ENCODE data around the gene BCAR1.
A peak's percentile ranks its signal among the peaks of the same experiment; 100 is the strongest.
"Not testable (repeated sequence)": the region's sequence is repeated elsewhere in the genome, so short reads cannot be mapped to it uniquely, and the experiment has no call there.

Gene BCAR1

DNA sequence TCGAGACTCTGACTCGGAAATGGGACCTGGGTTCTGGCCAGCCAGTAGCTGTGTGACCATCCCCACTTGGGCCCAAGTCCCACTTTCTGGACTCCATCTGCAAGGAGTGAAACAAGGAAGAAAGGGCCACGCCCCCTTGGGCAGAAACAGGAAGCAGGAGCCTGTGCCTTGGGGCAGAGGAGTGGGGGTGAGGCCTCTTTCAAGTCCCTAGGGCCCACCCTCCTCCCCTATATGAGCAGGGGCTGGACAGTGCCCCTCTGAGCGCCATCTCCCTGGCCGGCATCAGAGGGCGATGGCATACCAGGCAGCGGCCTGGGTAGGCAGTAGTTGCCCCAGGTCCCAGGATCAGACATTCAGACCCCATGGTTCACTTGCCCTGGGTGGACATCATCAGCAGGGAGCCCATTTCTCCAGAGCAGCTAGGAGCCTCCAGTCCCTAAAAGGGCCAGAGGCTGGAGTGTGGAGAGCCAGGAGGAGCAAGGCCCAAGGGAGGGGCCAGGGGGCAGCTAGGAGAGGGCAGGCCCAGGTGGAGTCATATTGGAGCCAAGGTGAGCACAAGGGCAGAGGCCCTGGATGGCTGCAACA, 7.1 kb downstream of the BCAR1 start:
- DNase-seq, result no peak
- Histone ChIP-seq H3K27me3 (no peaks in the 10 kb centered on the region), H3K9me3 (no peaks in the 10 kb centered on the region), H3K4me3 (ENCODE audit: low read depth, low read length) (no peak overlapping the region), H3K36me3 (0 out of 2 replicates have a peak, but pooled peaks cover 3% of the 10 kb centered on the region), H3K4me1 (peaks cover 4% of the 10 kb centered on the region)
- TF ChIP-seq, protein P1, sequence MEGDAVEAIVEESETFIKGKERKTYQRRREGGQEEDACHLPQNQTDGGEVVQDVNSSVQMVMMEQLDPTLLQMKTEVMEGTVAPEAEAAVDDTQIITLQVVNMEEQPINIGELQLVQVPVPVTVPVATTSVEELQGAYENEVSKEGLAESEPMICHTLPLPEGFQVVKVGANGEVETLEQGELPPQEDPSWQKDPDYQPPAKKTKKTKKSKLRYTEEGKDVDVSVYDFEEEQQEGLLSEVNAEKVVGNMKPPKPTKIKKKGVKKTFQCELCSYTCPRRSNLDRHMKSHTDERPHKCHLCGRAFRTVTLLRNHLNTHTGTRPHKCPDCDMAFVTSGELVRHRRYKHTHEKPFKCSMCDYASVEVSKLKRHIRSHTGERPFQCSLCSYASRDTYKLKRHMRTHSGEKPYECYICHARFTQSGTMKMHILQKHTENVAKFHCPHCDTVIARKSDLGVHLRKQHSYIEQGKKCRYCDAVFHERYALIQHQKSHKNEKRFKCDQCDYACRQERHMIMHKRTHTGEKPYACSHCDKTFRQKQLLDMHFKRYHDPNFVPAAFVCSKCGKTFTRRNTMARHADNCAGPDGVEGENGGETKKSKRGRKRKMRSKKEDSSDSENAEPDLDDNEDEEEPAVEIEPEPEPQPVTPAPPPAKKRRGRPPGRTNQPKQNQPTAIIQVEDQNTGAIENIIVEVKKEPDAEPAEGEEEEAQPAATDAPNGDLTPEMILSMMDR (IDR thresholded peaks at IDR 0.05; ENCODE audit: low read depth, low read length), result 0 out of 2 replicates have a peak, but pooled peaks have one; percentile 15

DNA sequence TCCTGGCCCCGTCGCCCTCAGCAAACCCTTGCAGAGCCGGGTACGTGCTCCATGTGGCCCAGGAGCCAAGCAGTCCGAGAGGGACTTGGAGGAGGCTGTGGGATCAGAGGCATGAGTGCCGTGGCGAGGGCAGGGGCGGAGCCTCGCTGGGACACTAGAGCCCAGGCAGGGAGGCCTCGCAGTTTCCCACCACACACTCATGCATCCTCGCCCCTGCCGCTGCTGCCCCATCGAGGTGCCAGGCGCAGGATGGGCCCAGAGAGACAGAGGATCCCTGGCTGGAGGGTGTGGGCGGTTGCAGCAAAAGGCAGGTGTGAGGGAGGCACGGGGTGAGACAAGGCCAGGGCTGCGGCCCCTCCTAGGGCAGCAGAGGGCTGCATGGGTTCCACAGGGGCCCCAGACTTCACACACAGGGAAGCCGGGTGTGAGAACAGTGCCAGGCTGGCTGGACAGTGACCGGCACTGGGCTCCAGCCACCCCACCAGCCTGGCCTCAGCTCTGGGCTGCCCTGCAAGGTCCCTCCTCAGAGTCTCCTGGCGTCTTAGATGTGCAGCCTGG, 7.7 kb downstream of the BCAR1 start:
- Histone ChIP-seq H3K36me3 (0 out of 2 replicates have a peak, but pooled peaks cover 3% of the 10 kb centered on the region), H3K9me3 (no peaks in the 10 kb centered on the region), H3K27me3 (no peaks in the 10 kb centered on the region), H3K4me3 (ENCODE audit: low read depth, low read length) (no peak overlapping the region), H3K4me1 (peaks cover 9% of the 10 kb centered on the region)
- DNase-seq, result no peak
- TF ChIP-seq, protein P1 (IDR thresholded peaks at IDR 0.05; ENCODE audit: low read depth, low read length), result no peak

DNA sequence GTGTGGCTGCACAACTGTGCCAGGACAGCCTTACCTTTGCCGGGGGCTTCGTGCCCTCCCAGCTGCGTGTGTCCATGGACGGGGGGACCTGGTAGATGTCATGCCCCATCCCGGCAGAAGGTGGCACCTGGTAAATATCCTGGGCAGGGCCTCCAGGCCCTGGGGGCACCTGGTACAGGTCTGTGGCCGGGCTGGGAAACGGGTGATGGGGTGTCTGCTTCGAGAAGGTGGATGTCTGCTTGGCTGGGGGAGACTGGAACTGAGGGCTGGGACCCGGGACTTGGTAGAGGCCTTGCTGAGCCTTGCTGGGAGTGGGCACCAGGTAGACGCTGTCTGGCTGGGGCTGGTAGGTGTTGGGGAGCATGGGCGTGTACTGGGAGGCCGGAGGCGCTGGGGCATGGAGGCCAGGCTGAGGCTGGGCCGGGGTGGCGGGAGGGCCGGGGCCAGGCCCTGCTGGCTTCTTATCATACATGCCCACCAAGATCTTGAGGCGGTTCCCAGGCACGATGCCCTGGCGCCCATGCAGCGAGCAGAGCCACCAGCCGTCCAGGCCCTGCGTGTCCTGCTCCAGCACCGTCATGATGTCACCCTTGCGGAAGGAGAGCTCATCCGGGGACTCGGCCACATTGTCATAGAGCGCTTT, 8.9 kb downstream of the BCAR1 start:
- peaks cover 15% of the 10 kb centered on the region for H3K4me1 ChIP-seq

DNA sequence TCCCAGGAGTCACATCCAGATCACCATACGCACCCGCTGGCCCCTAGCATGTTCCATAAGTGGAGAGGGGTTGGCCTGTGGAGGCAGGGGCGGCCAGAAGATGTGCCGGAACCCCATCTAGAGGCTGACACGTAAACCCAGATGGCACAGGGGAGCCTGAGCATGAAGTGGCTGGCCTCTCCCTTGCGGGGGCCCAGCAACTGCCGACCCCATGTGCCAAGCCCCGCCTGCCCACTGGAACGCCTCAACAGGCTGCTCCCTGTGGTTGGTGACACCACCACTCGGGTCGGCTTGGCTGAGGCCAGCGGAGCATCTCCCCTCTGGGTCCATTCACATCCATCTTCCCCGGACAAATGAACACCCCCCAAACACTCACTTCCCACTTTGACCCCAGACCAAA, 9.5 kb downstream of the BCAR1 start:
- TF ChIP-seq, protein P1 (IDR thresholded peaks at IDR 0.05; ENCODE audit: low read depth, low read length), result no peak
- no peaks in the 10 kb centered on the region for H3K27me3 ChIP-seq
- no peak overlapping the region for H3K4me3 ChIP-seq (ENCODE audit: low read depth, low read length)
- 0 out of 2 replicates have a peak, but pooled peaks cover 3% of the 10 kb centered on the region for H3K36me3 ChIP-seq
- peaks cover 15% of the 10 kb centered on the region for H3K4me1 ChIP-seq
- DNase-seq, result no peak
- H3K9me3 ChIP-seq, result no peaks in the 10 kb centered on the region

More for the DNA sequence above, 8.9 kb downstream of the BCAR1 start:
- H3K4me3 ChIP-seq (ENCODE audit: low read depth, low read length); H3K9me3 ChIP-seq; DNase-seq; H3K27me3 ChIP-seq; H3K36me3 ChIP-seq: not testable (repeated sequence)

DNA sequence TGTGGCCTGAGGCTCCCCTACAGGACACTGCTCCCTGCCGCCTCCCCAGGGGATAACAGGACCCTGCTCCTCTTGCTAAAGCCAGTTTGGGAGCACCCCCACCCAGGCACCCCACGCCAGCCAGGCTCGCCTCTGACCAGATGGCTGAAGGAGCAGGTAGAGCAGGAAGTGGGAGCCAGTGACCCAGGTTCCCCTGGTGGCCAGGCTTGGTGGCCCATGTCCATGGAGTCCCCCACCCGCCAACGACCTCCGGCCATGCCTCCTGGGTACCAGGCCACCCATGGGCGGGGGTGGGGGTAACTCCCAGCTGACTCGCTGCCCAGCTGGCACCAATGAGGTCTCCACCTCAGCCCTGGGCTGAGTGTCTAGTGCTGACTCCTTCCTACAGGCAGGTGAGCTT, 10.0 kb downstream of the BCAR1 start:
- TF ChIP-seq, protein P1 (IDR thresholded peaks at IDR 0.05; ENCODE audit: low read depth, low read length), result no peak
- H3K4me1 ChIP-seq, result peaks cover 15% of the 10 kb centered on the region
- H3K4me3 ChIP-seq (ENCODE audit: low read depth, low read length), result no peak overlapping the region
- DNase-seq, result no peak
- H3K36me3 ChIP-seq, result 0 out of 2 replicates have a peak, but pooled peaks cover 6% of the 10 kb centered on the region
- no peaks in the 10 kb centered on the region for H3K27me3 ChIP-seq
- H3K9me3 ChIP-seq, result no peaks in the 10 kb centered on the region

DNA sequence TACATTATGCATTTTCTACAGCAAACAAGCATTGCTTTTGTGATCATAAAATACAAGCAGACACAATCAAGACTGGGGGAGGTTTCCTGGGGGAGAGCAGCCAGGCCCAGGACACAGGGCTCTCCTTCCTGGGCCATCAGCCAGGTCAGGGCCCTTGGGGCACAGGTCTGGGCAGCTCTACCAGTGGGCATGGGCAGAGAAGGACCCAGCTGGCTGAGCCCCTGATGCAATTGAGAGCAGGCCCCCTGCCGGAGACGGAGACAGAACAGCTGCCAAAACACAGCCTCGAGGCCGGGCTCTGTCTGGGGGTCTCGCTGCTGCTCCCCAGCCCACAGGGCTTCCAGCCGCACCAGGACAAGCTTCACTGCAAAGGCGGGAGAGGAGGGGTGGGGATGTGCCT, 10.8 kb downstream of the BCAR1 start:
- TF ChIP-seq, protein P1 (IDR thresholded peaks at IDR 0.05; ENCODE audit: low read depth, low read length), result peak; percentile 26; the same call in 1 of the 2 replicates
- H3K4me3 ChIP-seq (ENCODE audit: low read depth, low read length); H3K27me3 ChIP-seq; DNase-seq; H3K36me3 ChIP-seq; H3K9me3 ChIP-seq: not testable (repeated sequence)
- peaks cover 15% of the 10 kb centered on the region for H3K4me1 ChIP-seq
